ENCODE results near the gene TBCD.

TBCD gene

GRCh38 chr17:82859431-82860403 lies 107.9 kb downstream of the TBCD start:
- DNase-seq: no peak

GRCh38 chr17:82860606-82861392 lies 108.9 kb downstream of the TBCD start:
- no peak for DNase-seq

- DNase-seq: no peak
Measured at GRCh38 chr17:82861393-82861775, 109.5 kb downstream of the TBCD start.

GRCh38 chr17:82862191-82862590 lies 110.3 kb downstream of the TBCD start:
- DNase-seq: no peak

- DNase-seq: no peak
Measured at GRCh38 chr17:82862737-82863382, 111.0 kb downstream of the TBCD start.

- DNase-seq: no peak
Measured at GRCh38 chr17:82863383-82863940, 111.6 kb downstream of the TBCD start.

- DNase-seq: peak; percentile 88
Measured at GRCh38 chr17:82863941-82864712, 112.3 kb downstream of the TBCD start.

- peak; percentile 85 for DNase-seq
Measured at GRCh38 chr17:82864713-82865248, 112.9 kb downstream of the TBCD start.

GRCh38 chr17:82865274-82865673 lies 113.4 kb downstream of the TBCD start:
- DNase-seq: peak; percentile 54

GRCh38 chr17:82865774-82866395 lies 114.0 kb downstream of the TBCD start:
- DNase-seq: peak; percentile 87

- peak; percentile 63 for DNase-seq
Measured at GRCh38 chr17:82866590-82867191, 114.8 kb downstream of the TBCD start.

- DNase-seq: no peak
Measured at GRCh38 chr17:82867763-82868325, 116.0 kb downstream of the TBCD start.

GRCh38 chr17:82868715-82869131 lies 116.9 kb downstream of the TBCD start:
- DNase-seq: no peak

- DNase-seq: no peak
Measured at GRCh38 chr17:82869536-82869935, 117.7 kb downstream of the TBCD start.

- DNase-seq: no peak
Measured at GRCh38 chr17:82870091-82870491, 118.2 kb downstream of the TBCD start.

GRCh38 chr17:82870541-82870940 lies 118.7 kb downstream of the TBCD start:
- no peak for DNase-seq

- peak; percentile 62 for DNase-seq
Measured at GRCh38 chr17:82871056-82871775, 119.4 kb downstream of the TBCD start.

- no peak for DNase-seq
Measured at GRCh38 chr17:82871776-82872561, 120.1 kb downstream of the TBCD start.
